ENCODE data around the gene GLRA1. TPM values are rescaled to one million over a fixed set of nuclear protein-coding genes. Genes with fewer than 3 reads are reported as not detected.
A peak's percentile ranks its signal among the peaks of the same experiment; 100 is the strongest.

The GLRA1 gene
- total RNA-seq, 1 experiment from 2014 or later: not detected

DNA sequence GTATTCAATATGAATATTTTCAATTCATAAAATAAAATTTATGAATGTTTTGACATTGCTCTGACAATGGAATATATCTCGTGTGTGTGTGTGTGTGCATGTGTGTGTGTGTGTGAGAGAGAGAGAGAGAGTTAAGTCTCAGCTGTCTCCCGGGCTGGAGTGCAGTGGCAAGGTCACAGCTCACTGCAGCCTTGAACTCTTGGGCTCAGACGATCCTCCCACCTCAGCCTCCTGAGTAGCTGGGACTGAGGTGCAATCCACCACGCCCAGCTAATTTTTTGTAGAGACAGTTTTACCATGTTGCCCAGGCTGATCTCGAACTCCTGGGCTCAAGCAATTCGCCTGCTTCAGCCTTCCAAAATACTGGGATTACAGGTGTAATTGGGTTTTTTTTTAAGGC is 136.8 kb downstream of the GLRA1 start:
- intact Hi-C loops (cut with micrococcal nuclease): no loop called here
- Histone ChIP-seq H3K27me3 (ENCODE audit: insufficient read depth, low read length) (no peaks in the 10 kb centered on the region), H2AFZ (ENCODE audit: low read depth, low read length, poor library complexity, severe bottlenecking) (no peak overlapping the region), H3K79me2 (ENCODE audit: insufficient read depth, low read length) (peaks cover 100% of the 10 kb centered on the region), H3K4me1 (ENCODE audit: control insufficient read depth in 1 of 2, insufficient read depth in 2 of 2, low read length in 2 of 2) (no peaks in the 10 kb centered on the region), H3K9ac (ENCODE audit: low read length) (no peak overlapping the region), H3K4me2 (ENCODE audit: low read length) (no peak overlapping the region), H4K20me1 (ENCODE audit: insufficient read depth) (peaks cover 67% of the 10 kb centered on the region), H3K4me3 (replicated peaks in 1 of 2; ENCODE audit: low read depth in 1 of 2, low read length in 2 of 2) (no peak overlapping the region), H3K36me3 (ENCODE audit: control insufficient read depth in 1 of 2, insufficient read depth in 2 of 2, low read length in 2 of 2) (peaks cover 38 to 42% of the 10 kb centered on the region in 2 experiments), H3K9me3 (ENCODE audit: control insufficient read depth in 1 of 2, insufficient read depth in 1 of 2, low read depth in 1 of 2, low read length in 2 of 2) (no peaks in the 10 kb centered on the region), H3K9me2 (ENCODE audit: insufficient read depth) (no peaks in the 10 kb centered on the region), H3K27ac (ENCODE audit: low read depth, low read length) (no peak overlapping the region)
- RAD21 ChIA-PET (ENCODE audit: low non-redundant PET in 1 of 2, low total read pairs in 2 of 2, uncharacterized antibody in 2 of 2, unreplicated experiment in 2 of 2): no interaction called here
- DNase-seq (ENCODE audit: low read depth, low spot score): no peak
- no peak for ATAC-seq
- BruUV-seq (replicated peaks): no TSS peak
- no peak for TF ChIP-seq CEBPB (IDR thresholded peaks at IDR 0.05; ENCODE audit: low read depth)
- TF ChIP-seq SRF (IDR thresholded peaks at IDR 0.05; ENCODE audit: low read depth): no peak
- POLR2A ChIA-PET: interaction anchor here (1.5 kb wide), 1 partner anchor 16 kb away, joined by 5 read pairs; the partner anchor contains the start of gene G3BP1
- CTCF ChIA-PET: no interaction called here

DNA sequence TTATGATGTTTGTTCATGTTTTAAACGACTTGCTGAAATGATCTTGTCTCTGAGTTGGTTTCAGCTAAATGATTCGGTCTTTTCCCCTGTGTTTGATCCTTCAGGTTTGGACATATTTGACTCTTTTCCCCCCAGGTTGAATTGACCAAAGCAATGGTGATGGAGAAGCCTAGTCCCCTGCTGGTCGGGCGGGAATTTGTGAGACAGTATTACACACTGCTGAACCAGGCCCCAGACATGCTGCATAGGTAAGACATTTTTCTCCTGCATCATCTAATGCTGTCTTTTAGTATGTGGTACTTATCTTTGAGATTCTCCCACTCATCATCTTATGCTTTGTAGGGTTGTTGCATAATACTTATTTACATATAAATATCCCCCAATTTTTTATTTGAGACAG is 138.2 kb downstream of the GLRA1 start:
- ChIA-PET POLR2A (interaction anchor here (2.8 kb wide), 1 partner anchor 15 kb away, joined by 10 read pairs; the partner anchor contains the start of gene G3BP1), CTCF (no interaction called here), RAD21 (ENCODE audit: low non-redundant PET in 1 of 2, low total read pairs in 2 of 2, uncharacterized antibody in 2 of 2, unreplicated experiment in 2 of 2) (no interaction called here)
- H2AFZ ChIP-seq (ENCODE audit: low read depth, low read length, poor library complexity, severe bottlenecking): no peak overlapping the region
- no peaks in the 10 kb centered on the region for H3K9me3 ChIP-seq (ENCODE audit: control insufficient read depth in 1 of 2, insufficient read depth in 1 of 2, low read depth in 1 of 2, low read length in 2 of 2)
- H3K9me2 ChIP-seq (ENCODE audit: insufficient read depth): no peaks in the 10 kb centered on the region
- H3K27me3 ChIP-seq (ENCODE audit: insufficient read depth, low read length): no peaks in the 10 kb centered on the region
- H3K36me3 ChIP-seq (ENCODE audit: control insufficient read depth in 1 of 2, insufficient read depth in 2 of 2, low read length in 2 of 2): peaks cover 26 to 29% of the 10 kb centered on the region in 2 experiments
- TF ChIP-seq SRF (IDR thresholded peaks at IDR 0.05; ENCODE audit: low read depth) (no peak), TCF7L2 (IDR thresholded peaks at IDR 0.05; ENCODE audit: borderline replicate concordance, extremely low read depth, insufficient read depth, insufficient read length) (no peak), ZFX (IDR thresholded peaks at IDR 0.05) (no peak)
- TF ChIP-seq, protein P1, sequence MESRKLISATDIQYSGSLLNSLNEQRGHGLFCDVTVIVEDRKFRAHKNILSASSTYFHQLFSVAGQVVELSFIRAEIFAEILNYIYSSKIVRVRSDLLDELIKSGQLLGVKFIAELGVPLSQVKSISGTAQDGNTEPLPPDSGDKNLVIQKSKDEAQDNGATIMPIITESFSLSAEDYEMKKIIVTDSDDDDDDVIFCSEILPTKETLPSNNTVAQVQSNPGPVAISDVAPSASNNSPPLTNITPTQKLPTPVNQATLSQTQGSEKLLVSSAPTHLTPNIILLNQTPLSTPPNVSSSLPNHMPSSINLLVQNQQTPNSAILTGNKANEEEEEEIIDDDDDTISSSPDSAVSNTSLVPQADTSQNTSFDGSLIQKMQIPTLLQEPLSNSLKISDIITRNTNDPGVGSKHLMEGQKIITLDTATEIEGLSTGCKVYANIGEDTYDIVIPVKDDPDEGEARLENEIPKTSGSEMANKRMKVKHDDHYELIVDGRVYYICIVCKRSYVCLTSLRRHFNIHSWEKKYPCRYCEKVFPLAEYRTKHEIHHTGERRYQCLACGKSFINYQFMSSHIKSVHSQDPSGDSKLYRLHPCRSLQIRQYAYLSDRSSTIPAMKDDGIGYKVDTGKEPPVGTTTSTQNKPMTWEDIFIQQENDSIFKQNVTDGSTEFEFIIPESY (IDR thresholded peaks at IDR 0.05; ENCODE audit: extremely low read depth, insufficient replicate concordance, low read length): no peak
- no TSS peak for BruUV-seq (replicated peaks)
- H3K4me3 ChIP-seq (replicated peaks in 1 of 2; ENCODE audit: low read depth in 1 of 2, low read length in 2 of 2): no peak overlapping the region
- DNase-seq (ENCODE audit: low read depth, low spot score) (no peak), ATAC-seq (peak; percentile 65; the same call in 1 of the 2 replicates)
- no peak overlapping the region for H3K9ac ChIP-seq (ENCODE audit: low read length)
- peaks cover 68% of the 10 kb centered on the region; the same call in 1 of the 2 replicates for H4K20me1 ChIP-seq (ENCODE audit: insufficient read depth)
- H3K27ac ChIP-seq (ENCODE audit: low read depth, low read length): no peak overlapping the region
- peaks cover under 1 to 2% of the 10 kb centered on the region in 2 experiments; a peak in 2 of 4 replicates for H3K4me1 ChIP-seq (ENCODE audit: control insufficient read depth in 1 of 2, insufficient read depth in 2 of 2, low read length in 2 of 2)
- intact Hi-C loops (cut with micrococcal nuclease): no loop called here
- H3K79me2 ChIP-seq (ENCODE audit: insufficient read depth, low read length): peaks cover 100% of the 10 kb centered on the region
- no peak overlapping the region for H3K4me2 ChIP-seq (ENCODE audit: low read length)
